NOMO-1 (cell line): ENCODE data around the gene EMID1.
A peak's percentile ranks its signal among the peaks of the same experiment; 100 is the strongest.

Experiments used
- DNase-seq, 2 experiments: peaks; one replicate each; lab custom pipeline; 2025; ENCODE audit not compliant: unreplicated experiment in 2 of 2; lab: John Stamatoyannopoulos, UW

EMID1 gene

GRCh38 chr22:29194184-29194583 is 11.5 kb upstream of the EMID1 start:
- DNase-seq = no peak

DNA sequence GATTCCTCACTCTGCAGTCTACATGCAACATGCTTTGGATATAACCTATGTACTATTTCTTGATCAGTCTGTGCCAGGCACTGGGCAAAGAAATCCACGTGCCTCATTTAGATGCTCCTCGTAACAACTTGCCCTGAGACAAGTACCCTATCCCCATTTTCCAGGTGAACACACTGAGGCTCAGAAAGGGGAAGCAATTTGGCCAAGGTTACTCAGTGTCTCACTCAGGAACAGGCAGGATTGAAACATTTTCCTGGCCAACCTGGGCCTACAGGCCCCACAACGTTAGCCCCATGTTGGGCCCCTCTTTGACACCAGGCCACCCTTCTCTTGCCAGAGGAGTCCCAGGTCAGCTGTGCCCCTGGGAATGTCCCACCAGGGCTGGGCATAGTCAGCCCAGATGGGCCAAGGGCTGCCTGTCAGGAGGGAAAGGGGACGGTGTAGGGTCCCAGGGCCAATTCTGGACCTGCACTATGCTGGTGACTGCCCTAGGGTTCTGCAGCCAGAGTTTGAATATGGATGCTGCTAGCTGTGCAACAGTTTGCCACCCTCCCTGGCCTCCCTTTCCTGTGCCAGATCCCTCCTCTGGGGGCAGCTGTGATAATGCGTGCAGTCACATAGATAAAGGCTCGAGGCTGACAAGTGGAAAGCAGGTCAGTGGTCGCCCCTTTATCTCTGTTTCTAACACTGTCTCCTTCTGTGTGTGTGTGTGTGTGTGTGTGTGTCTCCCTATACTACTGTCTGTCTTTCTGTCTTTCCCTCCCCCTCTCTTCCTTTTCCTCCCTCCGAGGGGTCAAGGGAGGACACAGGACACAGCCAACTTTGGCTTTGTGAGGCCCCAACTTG is 10.4 kb upstream of the EMID1 start:
- DNase-seq = no peak

DNA sequence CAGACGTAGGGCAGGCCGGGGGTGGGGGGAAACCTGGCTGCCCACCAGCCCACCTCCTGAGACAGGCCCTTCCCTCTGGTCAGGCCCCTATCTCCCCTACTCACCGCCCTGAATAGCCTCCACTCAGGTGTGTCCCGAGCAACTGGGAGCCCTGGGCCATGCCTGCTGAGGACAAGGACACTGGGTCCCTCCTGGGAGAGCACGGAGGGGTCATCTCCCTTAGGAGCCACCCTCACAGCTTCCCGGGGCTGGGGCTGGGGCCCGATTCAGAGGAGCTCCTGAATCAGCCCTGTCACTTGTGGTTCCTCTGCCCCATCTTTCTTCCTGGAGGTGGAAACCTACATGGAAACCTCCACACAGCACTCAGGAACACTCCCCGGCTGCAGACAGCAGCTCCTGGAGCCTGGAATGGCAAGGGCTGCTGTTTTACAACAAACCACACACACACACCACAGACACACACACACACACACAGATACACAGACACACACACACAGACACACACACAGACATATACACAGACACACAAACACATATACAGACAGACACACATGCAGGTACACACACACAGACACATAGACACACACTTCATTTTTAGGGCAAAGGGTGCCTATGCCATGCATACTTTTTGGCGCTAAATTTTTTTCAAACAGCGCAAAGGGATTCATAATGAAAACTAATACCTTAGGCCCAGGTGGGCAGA is 9.6 kb upstream of the EMID1 start:
- DNase-seq = no peak

DNA sequence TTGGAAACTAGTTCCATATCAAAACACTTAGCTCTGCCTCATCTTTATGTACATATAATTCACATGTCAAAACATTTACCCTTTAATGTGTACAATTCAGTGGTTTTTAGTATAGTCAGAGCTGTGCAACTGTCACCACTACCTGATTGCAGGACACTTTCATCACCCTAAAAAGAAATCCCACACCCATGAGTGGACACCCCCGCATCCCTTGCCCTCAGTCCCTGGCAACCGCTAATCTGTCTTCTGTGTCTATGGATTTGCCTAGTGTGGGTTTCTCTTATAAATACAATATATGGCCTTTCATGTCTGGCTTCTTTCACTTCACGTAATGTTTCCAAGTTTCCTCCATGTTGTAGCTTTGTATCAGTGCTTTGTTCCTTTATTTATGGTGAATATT is 8.6 kb upstream of the EMID1 start:
- DNase-seq = no peak

GRCh38 chr22:29198240-29198639 is 7.5 kb upstream of the EMID1 start:
- no peak for DNase-seq

GRCh38 chr22:29199702-29200400 is 5.8 kb upstream of the EMID1 start:
- no peak for DNase-seq

DNA sequence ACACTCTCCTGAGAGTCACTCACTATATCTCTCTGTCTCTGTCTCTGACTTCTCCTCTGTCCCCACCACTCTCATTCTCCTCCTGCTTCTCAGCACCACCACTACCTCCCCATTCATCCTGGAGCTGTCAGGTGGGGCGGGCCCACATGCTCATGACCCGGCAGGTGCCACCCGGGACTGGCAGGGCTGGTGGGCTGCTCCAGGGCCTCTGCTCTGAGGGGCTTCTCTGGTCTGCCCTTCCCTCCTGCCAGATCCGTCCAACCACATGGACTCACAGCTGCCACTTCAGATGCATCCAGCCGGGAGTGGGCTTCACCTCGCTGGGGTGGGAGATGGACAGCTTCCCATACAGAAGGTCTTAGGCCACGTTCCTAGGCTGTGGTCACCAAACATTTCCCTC is 4.8 kb upstream of the EMID1 start:
- no peak for DNase-seq

GRCh38 chr22:29201782-29202181 is 3.9 kb upstream of the EMID1 start:
- no peak for DNase-seq

DNA sequence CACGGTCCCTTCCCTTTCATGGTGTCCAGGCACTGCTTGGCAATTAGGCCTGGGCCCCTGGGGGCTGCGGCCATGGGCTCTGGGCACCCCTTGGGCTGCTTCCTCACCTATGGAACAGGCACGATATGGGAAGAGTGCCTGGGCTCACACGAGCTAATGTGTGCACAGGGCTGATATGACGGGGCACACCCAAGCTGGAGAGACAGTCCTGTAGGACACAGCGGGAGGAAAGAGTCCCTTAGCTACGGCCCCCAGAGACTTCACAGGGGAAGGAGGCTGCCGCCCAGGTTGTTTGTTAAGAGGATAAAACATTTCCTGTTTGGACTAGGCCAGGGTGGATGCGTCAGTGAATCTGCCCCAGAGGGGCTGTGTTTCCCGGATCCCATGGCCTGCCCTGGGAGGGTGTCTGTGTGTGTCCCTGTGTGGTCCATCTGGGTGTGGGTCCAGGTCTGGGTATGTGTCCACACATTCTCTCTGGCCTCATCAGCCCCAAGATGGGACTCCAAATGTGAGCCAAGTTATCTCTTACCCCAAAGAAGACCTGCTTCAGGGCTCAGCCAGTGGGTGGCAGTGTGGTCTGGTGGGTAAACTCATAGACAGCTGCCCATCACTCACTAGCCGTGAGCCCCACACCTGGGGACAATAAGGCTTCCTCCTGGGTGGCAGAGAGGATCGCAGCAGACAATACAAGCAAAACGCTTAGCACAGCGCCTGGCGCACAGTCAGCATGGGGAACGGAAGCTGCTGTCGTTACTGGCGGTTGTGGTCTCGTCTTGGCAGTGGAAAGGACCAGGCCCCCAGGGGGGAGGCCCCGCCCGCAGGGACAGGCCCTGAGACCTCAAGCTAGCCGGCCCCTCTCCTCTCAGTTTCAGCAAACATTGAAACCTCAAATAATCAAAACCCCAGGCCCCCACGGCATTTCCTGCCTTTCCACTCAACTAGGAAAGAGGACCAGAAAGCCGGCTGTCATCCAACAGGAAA is 3.2 kb upstream of the EMID1 start:
- peak; percentile 45 to 66 for DNase-seq

- no peak for DNase-seq
Observed at GRCh38 chr22:29203488-29204454, 1.9 kb upstream of the EMID1 start.

DNA sequence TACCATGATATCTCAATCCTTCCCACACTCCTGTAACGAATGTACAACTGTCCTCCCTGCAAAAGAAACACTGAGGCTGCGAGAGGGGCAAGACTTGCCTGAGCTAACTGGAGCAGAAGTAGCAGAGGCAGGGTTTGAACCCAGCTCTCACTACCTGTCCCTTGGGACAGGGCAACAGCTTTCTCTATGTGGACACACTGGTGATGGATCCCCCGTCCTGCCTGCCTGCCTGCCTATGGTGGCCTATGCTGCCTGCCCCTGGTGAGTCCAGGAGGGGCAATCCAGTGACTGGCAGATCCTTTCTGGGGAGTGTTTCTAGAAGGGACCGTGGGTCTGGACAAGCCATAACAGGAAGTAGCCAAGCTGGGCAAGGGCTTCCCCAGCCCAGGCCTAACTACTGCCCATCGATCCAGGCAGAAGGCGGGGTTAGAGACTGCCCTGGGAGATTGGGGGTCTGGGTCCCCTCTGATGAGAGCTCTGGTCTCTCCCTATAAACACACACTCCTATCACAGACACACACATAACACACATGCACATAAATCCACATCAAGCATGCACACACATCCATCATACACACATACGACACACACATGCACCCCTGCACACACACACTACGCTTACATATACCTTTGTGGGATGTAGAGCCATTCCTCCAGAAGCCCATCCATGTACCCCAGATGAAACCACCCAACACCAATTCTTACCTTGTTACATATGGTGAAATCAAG is 1.1 kb upstream of the EMID1 start:
- DNase-seq = no peak

GRCh38 chr22:29205252-29205593 is 473 bp upstream of the EMID1 start:
- no peak for DNase-seq

GRCh38 chr22:29206372-29207242 is 911 bp downstream of the EMID1 start:
- no peak for DNase-seq

DNA sequence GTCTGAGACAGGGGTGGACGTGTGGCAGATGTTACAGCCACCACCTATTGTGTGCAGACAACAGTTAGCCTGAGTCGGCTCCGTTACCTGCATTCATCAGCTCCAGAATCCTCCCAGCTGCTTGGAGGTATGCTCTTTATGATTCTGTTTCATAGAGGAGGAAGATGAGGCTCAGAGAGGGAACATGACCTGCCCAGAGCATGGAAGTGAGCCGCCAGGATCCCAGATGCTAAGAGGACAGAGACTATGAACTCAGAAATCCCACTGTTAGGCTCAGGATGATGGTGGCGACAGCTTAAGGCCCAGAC is 1.5 kb downstream of the EMID1 start:
- no peak for DNase-seq

GRCh38 chr22:29207562-29208501 is 2.1 kb downstream of the EMID1 start:
- DNase-seq = no peak

DNA sequence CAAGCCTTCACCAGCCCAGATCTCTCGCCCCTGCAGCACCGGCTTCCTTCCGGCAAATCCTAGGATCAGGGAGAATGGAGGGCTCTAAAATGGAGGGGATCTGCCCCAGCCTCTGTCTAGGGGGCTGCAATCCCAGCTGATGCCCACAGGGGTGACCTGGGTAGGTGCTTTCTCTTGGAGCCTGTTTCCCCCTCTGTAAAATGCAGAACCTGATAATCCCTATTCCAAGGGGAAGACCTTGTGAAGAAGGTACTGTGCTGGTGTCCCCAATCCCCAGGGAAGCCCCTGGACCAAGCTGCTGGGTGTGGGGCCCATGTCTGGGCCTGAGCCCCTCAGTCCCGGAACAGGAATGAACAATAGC is 2.8 kb downstream of the EMID1 start:
- no peak for DNase-seq
